ENCODE measurements around the gene ZNF600.
"Not testable (repeated sequence)": the region's sequence is repeated elsewhere in the genome, so short reads cannot be mapped to it uniquely, and the experiment has no call there.

Gene ZNF600

DNA sequence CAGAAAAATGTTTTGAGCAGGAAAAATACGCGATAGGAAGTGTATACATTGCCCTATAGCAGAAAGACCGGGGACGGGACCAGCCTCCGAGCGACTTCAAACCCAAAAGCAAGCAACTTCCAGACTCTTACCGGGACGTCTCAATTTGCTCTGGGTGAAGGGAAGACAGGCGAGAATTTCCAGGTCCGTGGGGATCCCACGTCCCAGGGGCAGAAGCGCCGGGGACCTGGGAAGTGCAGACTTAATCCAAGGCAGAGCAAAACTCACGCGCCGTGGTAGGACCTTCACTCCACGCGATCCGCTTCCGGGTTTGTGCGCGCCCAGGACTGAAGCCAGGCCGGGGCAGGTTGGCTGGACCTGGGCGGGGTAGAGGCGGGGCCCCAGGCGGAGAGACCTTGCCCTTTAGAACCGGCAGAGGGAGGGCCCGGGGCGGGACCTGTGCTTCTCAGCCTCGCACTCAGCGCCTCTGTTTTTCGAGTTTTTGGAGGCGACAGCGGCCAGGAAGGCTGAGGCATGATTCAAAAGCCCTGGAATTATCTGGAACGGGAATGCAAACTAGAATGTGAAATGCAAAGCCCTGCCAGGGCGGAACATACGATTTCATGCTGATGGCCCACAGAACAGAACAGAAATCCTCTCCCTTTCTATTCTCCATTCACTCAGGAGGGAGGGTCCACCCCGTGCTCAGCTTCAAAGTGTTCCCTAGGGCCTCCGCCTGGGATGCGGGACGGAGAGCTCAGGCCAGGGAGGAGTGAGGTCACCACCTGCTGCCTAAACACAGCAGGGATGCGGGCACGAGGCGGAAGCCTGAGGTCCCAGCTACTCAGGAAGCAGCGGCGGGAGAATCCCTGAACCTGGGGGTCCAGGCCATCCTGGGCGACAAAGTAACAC lies at the start of gene ZNF600:
TSS of gene ZNF600 (minus strand) at position 328 of the 891 bp plus-strand sequence. CDS start 7,903 bp downstream, outside the sequence.
- DNase-seq = peak; percentile 68 to 74

DNA sequence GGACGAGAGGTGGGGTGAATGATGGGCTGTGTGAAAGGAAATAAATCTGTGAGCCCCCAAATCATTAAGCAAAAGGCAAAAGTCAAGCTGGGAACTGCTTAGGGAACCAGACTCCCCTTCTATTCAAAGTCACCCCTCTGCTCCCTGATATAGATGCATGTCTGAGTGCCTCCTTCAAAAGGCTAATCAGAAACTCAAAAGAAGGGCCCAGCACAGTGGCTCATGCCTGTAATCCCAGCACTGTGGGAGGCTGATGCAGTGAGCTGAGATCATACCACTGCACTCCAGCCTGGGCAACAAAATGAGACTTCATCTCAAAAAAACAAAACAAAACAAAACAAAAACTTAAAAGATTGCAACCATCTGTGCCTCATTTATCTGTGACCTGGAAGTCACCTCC lies 47.7 kb upstream of the ZNF600 start:
- not testable (repeated sequence) for DNase-seq

DNA sequence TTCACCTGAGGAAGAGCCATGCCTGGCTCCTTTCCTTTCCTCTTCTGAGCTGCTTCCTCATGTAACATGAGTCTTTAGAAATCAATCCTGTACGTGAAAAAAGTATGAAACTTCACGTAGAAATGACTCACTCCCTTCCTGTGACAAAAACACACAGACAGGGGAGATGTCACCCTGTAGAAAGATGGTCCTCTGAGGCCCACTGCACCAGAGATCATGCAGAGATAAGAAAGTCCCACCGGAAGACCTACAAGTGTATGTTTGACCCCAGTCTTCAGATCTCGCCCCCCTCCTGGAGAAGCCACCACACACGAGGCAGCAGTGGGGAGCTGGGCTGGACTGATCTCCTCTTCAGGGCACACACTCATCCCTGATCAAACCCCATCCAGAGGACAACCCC lies 47.0 kb upstream of the ZNF600 start:
- not testable (repeated sequence) for DNase-seq

DNA sequence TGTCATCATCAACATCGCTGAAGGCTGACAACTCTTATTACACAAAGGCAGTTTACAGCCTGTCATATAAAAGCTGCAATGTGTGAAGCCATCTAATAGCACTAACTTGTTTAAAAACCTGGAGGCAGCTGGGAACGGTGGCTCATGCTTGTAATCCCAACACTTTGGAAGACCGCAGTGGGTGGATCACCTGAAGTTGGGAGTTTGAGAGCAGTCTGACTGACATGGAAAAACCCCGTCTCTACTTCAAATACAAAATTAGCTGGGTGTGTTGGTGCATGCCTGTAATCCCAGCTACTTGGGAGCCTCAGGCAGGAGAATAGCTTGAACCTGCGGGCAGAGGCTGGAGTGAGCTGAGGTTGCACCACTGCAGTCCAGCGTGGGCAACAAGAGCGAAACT lies 43.3 kb upstream of the ZNF600 start:
- not testable (repeated sequence) for DNase-seq

DNA sequence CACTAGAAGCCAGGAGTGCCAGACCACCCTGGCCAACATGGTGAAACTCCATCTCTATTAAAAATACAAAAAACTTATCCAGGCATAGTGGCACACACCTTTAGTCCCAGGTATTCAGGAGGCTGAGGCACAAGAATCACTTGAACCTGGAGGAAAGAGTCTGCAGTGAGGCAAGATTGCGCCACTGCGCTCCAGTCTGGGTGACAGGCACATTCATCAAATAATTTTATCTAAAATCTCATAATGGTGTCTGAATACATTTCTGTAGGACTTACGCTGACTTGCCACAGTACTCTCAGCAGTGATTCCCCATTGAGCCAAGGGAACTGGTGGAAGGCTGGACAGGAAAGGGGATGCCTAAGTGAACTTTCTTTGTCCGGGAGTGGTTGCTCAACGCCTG lies 39.2 kb upstream of the ZNF600 start:
- no peak for DNase-seq

DNA sequence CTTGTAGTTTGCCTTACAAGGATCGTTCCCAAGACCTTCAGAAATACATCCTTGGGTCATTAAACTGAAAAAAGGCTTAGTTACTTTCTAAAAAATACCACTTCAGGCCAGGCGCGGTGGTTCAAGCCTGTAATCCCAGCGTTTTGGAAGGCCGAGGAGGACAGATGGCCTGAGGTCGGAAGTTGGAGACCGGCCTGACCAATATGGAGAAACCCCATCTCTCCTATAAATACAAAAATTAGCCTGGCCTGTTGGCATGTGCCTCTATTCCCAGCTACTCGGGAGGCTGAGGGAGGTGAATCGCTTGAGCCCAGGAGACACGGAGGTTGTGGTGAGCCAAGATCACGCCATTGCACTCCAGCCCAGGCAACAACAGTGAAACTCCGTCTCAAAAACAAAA lies 37.1 kb upstream of the ZNF600 start:
- DNase-seq = no peak

DNA sequence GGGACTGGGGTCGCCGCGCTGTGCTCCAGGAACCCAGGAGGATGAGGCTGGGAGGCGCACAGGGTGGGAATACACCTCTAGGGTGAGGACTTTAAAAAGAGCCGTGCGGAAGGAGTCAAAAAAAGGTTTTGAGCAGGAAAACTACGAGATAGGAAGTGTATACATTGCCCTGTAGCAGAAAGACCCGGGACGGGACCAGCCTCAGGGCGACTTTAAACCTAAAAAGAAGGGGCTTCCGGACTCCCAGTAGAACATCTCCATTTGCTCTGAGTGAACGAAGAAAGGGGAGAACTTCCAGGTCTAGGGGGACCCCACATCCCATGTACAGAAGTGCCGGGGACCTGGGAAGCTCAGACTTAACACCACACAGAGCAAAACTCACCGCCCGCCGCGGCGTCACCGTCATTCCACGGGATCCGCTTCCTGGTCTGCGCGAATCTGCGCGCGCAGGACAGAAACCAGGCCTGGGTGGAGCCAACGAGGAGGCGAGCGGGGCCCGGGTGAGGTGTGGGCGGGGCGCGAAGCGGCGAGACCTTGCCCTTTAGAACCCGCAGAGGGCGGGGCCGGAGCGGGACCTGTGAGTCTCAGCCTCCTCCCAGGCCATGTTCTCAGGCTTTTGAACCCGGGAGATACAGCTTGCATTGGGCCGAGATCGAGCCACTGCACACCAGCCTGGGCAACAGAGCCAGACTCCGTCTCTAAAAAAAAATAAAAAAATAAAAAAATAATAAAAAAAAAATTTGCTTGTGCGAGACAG lies 34.8 kb upstream of the ZNF600 start, which contains the start of gene ZNF28:
TSS of gene ZNF28 (minus strand) at position 430 of the 757 bp plus-strand sequence. CDS start 3,675 bp downstream, outside the sequence.
- peak; percentile 54 to 67 for DNase-seq

DNA sequence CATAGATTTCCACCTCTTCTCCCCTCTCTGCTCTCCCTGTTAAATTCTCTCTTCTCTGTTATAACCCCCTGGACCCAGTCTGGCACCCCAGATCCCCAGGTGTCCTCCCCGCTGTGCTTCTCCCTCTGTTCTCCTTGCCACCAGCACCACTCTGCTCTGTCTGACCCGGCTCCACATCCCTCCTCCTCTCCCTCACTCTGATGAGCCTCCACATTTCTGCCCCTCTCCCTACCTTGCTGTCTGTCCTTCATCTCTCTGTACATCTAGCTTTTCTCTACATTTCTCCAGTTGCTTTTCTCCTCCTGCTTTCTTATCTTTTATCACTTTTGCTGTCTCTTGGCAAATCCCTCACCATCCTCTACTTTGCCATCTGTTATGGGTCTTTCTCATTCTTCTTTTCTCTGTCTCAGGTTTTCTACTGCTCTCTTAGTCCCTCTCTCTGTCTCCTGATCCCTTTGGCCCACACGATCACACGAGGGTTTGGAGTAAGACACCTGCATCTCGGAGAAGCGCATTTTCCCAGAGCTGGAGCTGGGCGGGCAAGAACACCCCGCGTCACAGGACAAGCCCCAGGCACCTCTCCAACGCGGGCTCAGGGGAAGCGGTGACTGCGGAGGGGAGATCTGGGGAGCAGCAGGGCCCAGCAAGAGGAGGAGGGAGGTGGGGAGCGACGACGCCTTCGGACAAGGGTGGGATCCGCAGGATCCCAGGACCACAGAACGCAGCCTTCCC lies 34.0 kb upstream of the ZNF600 start:
- peak; percentile 5 to 7 for DNase-seq

DNA sequence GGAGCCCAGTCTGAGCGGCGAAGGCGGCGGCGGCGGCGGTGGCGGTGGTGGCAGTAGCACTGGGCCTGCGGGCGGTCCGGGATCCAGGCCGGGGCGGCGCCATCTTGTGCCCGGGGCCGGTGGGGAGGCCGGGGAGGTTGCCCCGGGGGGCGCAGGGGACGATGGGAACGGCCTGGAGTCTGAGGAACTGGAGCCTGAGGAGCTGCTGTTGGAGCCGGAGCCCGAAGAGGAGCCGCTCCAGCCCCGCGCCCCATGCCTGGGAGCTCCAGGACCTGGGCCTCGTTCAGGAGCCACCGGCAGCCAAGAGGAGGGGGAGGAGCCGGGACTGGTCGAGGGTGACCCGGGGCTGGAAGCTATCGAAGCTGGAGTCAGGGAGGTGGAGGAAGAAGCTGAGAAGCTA lies 23.2 kb upstream of the ZNF600 start:
- DNase-seq = no peak

DNA sequence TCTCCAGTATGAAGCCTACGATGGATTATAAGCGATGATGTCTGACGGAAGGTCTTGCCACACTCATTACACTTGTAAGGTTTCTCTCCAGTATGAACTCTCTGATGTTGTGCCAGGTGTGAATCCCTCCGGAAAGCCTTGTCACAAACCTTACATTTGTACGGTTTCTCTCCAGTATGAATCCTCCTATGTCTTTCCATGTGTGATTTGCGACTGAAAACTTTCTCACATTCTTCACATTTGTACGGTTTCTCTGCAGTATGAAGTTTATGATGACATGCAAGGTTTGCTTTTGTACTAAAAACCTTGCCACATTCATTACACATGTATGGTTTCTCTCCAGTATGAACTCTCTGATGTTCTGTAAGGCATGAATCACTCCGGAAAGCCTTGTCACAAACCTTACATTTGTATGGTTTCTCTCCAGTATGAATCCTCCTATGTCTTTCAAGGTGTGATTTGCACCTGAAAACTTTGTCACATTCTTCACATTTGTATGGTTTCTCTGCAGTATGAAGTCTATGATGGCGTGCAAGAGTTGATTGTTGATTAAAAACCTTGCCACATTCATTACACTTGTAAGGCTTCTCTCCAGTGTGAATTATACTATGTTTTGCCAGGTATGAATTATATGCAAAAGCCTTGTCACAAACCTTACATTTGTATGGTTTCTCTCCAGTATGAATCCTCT lies 13.5 kb upstream of the ZNF600 start:
- not testable (repeated sequence) for DNase-seq

DNA sequence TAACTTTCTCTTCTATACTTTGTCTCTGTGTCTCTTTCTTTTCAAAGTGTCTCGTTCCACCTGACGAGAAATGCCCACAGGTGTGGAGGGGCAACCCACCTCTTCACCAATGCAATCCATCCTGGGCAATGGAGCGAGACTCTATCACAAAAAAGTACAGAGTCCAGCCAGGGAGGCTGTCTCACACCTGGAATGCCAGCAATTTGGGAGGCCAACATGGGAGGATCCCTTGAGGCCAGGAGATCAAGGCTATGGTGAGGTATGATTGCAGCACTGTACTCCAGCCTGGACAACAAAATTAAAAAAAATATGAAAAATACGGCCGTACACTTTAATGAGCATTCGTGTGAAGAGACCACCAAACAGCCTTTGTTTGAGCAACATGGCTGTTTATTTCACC lies 2.8 kb upstream of the ZNF600 start:
- no peak for DNase-seq

DNA sequence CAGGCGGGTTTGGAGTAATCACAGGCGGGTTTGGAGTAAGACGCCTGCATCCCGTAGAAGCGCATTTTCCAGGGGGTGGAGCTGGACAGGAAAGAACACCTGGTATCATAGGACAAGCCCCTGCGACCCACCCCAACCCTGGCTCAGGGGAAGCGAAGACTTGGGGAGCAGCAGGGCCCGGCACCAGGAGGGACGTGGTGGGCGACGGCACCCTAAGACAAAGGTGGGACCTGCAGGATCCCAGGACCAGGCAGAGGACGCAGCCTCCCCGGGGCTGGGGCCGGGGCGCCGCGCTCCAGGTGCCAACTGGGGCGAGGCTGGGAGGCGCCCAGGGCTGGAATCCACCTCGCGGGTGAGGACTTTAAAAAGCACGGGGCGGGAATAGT lies 520 bp downstream of the ZNF600 start:
- DNase-seq = no peak

DNA sequence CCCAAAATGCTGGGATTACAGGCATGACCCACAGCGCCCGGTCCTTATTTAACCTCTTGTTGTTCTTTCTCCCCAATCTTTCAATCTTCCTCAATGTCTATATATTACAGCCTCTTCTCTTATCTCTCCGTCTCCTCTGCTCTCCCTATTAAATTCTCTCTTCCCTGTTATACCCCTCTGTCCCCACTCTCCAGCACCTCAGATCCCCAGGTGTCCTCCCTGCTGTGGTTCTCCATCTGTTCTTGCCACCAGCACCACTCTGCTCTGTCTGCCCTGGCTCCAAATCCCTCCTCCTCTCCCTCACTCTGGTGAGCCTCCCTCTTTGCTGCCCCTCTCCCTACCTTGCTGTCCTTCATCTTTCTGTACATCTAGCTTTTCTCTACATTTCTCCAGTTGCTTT lies 1.1 kb downstream of the ZNF600 start:
- no peak for DNase-seq

DNA sequence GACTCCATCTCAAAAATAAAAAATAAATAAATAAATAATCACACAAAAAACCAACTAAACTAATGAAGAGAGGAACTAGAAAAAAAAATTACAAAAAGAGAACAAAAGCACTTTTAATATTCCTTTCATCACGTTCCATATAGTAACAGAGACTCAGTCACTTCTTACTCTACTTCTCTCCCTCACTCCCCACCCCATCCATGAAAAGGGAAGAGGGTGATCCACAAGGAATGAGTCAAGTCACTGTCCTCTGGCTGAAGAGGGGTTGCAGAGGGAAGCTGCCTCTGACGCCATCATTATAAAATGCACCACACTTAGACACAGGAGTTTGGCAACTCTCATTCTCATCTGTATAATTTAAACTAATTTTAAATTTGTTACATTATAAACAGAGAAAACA lies 3.7 kb downstream of the ZNF600 start:
- not testable (repeated sequence) for DNase-seq

DNA sequence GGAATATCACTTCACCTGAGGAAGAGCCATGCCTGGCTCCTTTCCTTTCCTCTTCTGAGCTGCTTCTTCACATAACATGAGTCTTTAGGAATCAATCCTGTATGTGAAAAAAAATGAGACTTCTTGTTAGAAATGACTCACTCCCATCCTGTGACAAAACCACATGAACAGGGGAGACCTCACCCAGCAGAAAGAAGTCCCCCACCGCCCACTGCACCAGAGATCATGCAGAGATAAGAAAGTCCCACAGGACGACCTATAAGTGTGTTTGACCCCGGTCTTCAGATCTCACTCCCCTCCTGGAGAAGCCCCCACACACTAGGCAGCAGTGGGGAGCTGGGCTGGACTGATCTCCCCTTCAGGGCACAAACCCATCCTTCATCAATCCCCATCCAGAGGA lies 7.8 kb downstream of the ZNF600 start:
- peak; percentile 3 to 37 for DNase-seq

DNA sequence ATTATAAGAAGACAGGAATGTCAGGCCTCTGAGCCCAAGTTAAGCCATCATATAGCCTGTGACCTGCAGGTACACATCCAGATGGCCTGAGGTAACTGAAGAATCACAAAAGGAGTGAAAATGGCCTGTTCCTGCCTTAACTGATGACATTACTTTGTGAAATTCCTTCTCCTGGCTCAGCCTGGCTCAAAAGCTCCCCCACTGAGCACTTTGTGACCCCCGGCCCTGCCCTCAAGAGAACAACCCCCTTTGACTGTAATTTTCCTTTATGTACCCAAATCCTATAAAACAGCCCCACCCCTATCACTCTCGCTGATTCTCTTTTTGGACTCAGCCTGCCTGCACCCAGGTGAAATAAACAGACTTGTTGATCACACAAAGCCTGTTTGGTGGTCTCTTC lies 30.1 kb downstream of the ZNF600 start:
- DNase-seq = not testable (repeated sequence)

DNA sequence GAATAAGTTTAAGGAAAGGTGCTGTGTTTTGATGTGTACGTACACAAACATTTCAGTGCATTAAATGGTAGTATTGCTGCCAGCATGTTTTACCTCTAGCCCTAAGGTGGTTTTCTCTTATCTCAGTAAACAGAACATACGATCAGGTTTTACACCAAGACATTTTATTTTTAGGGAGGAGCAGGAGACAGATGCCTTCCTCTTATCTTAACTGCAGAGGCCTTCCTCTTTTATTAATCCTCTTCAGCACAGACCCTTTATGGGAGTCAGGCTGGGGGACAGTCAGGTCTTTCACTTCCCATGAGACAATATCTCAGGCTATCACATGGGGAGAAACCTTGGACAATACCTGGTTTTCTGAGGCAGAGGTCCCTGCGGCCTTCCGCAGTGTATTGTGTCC lies 36.8 kb downstream of the ZNF600 start:
- no peak for DNase-seq

DNA sequence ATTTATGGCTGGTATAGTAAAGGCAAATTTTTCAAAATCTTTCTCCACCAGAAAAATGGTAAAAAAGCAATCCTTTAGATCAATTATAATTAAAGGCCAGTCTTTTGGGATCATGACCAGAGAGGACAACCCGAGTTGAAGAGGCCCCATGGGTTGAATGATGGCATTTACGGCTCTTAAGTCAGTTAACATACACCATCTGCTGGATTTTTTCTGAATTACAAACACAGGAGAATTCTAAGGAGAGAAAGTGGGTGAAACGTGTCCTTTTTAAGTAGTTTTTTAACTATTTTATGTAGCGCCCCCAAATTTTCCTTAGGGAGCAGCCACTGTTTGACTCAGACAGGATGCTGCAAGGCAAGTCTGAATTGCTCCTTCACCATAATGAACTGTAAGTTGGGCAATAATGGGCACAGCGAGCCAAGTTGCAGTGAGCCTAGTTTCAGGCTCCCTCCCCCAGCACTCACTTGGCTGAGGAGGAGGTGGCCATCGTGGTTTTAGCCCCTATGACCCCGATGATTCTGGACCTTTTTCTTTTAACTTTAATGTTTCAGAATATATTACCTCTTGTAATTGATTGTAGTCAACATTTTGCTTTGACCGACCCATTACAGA lies 38.1 kb downstream of the ZNF600 start:
- DNase-seq = no peak

DNA sequence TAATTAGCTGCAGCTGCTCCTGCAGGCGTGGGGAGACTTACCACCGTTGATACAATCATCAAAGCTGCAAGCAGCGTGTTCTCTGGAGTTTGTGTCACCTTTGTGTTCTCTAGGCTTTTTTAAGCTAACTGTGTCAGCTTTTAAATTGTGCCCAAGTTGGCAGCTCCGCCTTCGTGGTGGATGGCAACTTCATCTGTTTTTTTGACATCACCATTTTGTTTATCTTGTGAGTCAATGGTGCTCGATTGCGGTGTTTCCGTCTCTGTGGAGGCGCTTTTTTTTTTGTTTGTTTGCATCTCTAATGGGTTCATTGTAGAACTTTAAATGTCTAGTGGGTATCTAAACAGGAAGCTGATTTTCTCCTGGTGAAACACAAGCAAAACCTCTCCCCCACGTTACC lies 40.7 kb downstream of the ZNF600 start:
- not testable (repeated sequence) for DNase-seq

DNA sequence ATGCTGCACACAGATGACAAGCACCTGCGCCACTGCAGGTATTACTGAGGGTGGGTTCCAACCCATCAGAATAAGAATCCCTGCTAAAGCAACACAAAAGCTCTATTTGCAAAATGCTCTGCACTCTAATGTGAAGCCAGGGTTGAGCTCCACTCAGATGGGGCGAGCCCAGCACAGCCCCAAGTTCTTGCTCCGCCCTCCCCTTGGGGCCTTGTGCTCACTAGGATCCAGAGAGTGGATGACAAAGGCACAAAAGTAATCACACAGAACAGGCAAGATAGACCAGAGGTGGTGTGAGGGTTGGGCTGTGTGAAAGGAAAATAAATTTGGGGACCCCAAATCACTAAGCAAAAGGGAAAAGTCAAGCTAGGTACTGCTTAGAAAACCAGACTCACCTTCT lies 43.5 kb downstream of the ZNF600 start:
- no peak for DNase-seq

DNA sequence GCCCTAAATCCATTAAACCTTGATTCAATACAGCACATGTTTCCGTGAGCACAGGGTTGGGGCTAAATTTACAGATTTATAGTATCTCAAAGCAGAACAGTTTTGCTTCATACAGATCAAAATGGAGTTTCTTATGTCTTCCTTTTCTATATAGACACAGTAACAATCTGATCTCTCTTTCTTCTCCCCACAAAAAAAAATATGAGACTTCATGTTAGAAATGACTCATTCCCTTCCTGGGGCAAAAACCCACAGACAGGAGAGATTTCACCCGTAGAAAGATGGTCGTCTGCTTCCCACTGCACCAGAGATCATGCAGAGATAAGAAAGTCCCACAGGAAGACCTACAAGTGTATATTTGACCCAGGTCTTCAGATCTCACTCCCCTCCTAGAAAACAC lies 44.1 kb downstream of the ZNF600 start:
- no peak for DNase-seq

DNA sequence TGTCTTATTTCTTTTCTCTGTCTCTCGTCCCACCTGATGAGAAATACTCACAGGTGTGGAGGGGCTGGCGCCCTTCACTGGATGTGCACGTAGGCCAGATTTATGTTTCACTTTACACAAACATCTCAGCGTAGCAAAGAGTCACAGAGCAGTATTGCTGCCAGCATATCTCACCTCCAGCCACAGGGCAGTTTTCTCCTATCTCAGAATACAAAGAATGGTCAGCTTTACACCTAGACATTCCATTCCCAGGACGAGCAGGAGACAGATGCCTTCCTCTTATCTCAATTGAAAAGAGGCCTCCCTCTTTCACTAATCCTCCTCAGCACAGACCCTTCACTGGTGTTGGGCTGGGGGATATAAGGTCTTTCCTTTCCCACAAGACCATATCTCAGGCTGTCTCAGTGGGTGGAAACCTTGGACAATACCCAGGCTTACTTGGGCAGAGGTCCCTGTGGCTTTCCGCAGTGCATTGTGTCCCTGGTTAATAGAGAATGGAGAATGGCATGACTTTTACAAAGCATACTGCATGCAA lies 44.6 kb downstream of the ZNF600 start:
- DNase-seq = no peak
